ENCODE results near the gene EPHA4.

DNA sequence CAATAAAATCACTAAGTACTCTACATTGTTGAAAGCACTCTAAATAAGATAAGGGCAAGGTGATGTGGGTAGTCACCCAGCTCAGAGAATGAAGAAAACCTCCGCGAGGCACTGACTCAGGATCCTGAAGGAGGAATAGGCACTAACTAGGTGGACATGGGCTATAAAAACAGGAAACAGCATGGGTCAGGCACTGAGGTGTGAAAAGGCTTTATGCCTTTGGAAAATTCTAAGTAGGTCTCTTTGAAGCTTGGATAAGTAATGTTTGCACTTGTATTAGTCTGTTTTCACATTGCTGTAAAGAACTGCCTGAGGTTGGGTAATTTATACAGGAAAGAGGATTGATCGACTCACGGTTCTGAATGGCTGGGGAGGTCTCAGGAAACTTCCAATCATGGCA lies 161.6 kb downstream of the EPHA4 start:
- TF ChIP-seq, protein P1, sequence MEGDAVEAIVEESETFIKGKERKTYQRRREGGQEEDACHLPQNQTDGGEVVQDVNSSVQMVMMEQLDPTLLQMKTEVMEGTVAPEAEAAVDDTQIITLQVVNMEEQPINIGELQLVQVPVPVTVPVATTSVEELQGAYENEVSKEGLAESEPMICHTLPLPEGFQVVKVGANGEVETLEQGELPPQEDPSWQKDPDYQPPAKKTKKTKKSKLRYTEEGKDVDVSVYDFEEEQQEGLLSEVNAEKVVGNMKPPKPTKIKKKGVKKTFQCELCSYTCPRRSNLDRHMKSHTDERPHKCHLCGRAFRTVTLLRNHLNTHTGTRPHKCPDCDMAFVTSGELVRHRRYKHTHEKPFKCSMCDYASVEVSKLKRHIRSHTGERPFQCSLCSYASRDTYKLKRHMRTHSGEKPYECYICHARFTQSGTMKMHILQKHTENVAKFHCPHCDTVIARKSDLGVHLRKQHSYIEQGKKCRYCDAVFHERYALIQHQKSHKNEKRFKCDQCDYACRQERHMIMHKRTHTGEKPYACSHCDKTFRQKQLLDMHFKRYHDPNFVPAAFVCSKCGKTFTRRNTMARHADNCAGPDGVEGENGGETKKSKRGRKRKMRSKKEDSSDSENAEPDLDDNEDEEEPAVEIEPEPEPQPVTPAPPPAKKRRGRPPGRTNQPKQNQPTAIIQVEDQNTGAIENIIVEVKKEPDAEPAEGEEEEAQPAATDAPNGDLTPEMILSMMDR (IDR thresholded peaks at IDR 0.05), result no peak
- TF ChIP-seq POLR2AphosphoS5 (IDR thresholded peaks at IDR 0.05) (no peak), POLR2A (IDR thresholded peaks at IDR 0.05) (no peak), EP300 (IDR thresholded peaks at IDR 0.05) (no peak)

Data from stomach (tissue), 4 donors.